Mesendoderm (in vitro differentiated cells): ENCODE results near the gene C18orf32.

Experiments used
- DNase-seq: peaks from one replicate; pipeline ENCODE4 v3.0.0; 2013
- H2AK5ac ChIP-seq: 2 replicates; pipeline ENCODE4 v1.6.1; 2013; ENCODE audit warnings: low read length, inconsistent platforms
- H2BK120ac ChIP-seq: 2 replicates; pipeline ENCODE4 v1.6.1; 2013; ENCODE audit warnings: low read depth, mild to moderate bottlenecking, low read length, moderate library complexity, mixed read lengths
- H2BK15ac ChIP-seq: replicated peaks from 2 replicates; pipeline ENCODE4 v1.6.1; 2013; ENCODE audit warnings: low read depth, mild to moderate bottlenecking, moderate library complexity
- H2BK5ac ChIP-seq: 2 replicates; pipeline ENCODE4 v1.6.1; 2013; ENCODE audit warnings: low read length, inconsistent platforms
- H3K18ac ChIP-seq: 2 replicates; pipeline ENCODE4 v1.6.1; 2013; ENCODE audit warnings: mild to moderate bottlenecking, low read length, mixed read lengths
- H3K23ac ChIP-seq: one replicate; pipeline ENCODE4 v1.6.1; 2013; ENCODE audit warnings: low read length
- H3K27ac ChIP-seq: 2 replicates; pipeline ENCODE4 v1.5.1; 2013; ENCODE audit warnings: low read depth, mild to moderate bottlenecking, inconsistent platforms, low read length, moderate library complexity
- H3K27me3 ChIP-seq: 2 replicates; pipeline ENCODE4 v1.6.1; 2013; ENCODE audit warnings: low read length, control low read depth, mild to moderate bottlenecking, inconsistent platforms; ENCODE audit not compliant: insufficient read depth, poor library complexity
- H3K36me3 ChIP-seq: 2 replicates; pipeline ENCODE4 v1.6.1; 2013; ENCODE audit warnings: low read length, inconsistent platforms; ENCODE audit not compliant: control insufficient read depth, insufficient read depth
- H3K4ac ChIP-seq: one replicate; pipeline ENCODE4 v1.6.1; 2013; ENCODE audit warnings: low read depth, mild to moderate bottlenecking, low read length, moderate library complexity
- H3K4me1 ChIP-seq: 2 replicates; pipeline ENCODE4 v1.6.1; 2013; ENCODE audit warnings: low read depth, low read length, inconsistent platforms; ENCODE audit not compliant: control insufficient read depth
- H3K4me2 ChIP-seq: 2 replicates; pipeline ENCODE4 v1.6.1; 2013; ENCODE audit warnings: low read length
- H3K4me3 ChIP-seq: 2 replicates; pipeline ENCODE4 v1.5.1; 2013; ENCODE audit warnings: mild to moderate bottlenecking, low read length
- H3K56ac ChIP-seq: one replicate; pipeline ENCODE4 v1.6.1; 2013; ENCODE audit warnings: low read length
- H3K79me1 ChIP-seq: 2 replicates; pipeline ENCODE4 v1.6.1; 2013; ENCODE audit warnings: low read length, inconsistent platforms
- H3K79me2 ChIP-seq: 2 replicates; pipeline ENCODE4 v1.6.1; 2013; ENCODE audit warnings: mild to moderate bottlenecking, low read length; ENCODE audit not compliant: control insufficient read depth, insufficient read depth
- H3K9ac ChIP-seq: 2 replicates; pipeline ENCODE4 v1.6.1; 2013; ENCODE audit warnings: low read length, inconsistent platforms
- H4K5ac ChIP-seq: one replicate; pipeline ENCODE4 v1.6.1; 2013; ENCODE audit warnings: low read length
- H4K8ac ChIP-seq: one replicate; pipeline ENCODE4 v1.6.1; 2013; ENCODE audit warnings: low read depth, mild to moderate bottlenecking, control low read depth, low read length, moderate library complexity
- WGBS: extraction: QIAGEN DNeasy Blood & Tissue Kit; methylation state at CpG from one replicate; pipeline ENCODE4 v1.1.7; 2013; ENCODE audit warnings: low lambda C conversion rate, missing lambda C conversion rate; ENCODE audit not compliant: insufficient coverage; ENCODE audit errors: extremely low coverage; 5-methylcytosine and 5-hydroxymethylcytosine counted together

Gene C18orf32

GRCh38 chr18:49495480-49495879, 8.4 kb upstream of the C18orf32 start:
- WGBS, result no CpG with 5 or more reads among the region's 2 CpGs
- H3K9ac ChIP-seq, result no peak overlapping the region

DNA sequence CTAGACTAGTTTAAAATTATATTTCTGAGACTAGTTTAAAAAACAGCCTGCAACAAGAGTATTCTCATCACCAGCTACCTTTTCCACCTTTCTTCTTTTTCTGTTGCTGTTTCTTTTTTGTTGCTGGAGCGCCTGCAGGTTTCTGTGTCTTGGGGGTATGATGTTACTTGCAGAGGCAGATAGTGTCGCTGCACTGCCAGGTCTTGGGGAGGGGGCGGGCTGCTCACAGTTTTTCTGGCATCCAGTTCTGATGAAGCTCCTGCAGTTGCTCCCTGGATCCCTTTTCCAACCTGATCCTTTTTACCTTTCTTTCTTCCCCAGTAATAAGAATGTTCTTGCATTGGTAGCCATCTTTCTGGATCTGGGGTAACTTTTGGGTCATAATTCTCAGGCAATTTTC, 8.0 kb upstream of the C18orf32 start:
- H2BK5ac ChIP-seq, result no peak overlapping the region
- no peak overlapping the region for H2BK120ac ChIP-seq
- H3K4me3 ChIP-seq, result no peak overlapping the region
- H2BK15ac ChIP-seq, result no peak overlapping the region
- no peak overlapping the region for H3K23ac ChIP-seq
- no CpG with 5 or more reads among the region's 3 CpGs for WGBS
- no peak overlapping the region for H3K56ac ChIP-seq
- peak overlapping the region; percentile 22 for H3K27ac ChIP-seq
- no peak for DNase-seq
- H3K18ac ChIP-seq, result no peak overlapping the region
- H3K4me1 ChIP-seq, result peaks cover 2% of the 10 kb centered on the region
- H3K9ac ChIP-seq, result no peak overlapping the region
- no peaks in the 10 kb centered on the region for H3K79me1 ChIP-seq
- no peak overlapping the region for H4K8ac ChIP-seq
- H3K79me2 ChIP-seq, result peaks cover 20% of the 10 kb centered on the region
- peaks cover 8% of the 10 kb centered on the region for H3K36me3 ChIP-seq
- no peak overlapping the region for H3K4me2 ChIP-seq
- H2AK5ac ChIP-seq, result no peak overlapping the region
- H3K27me3 ChIP-seq, result no peaks in the 10 kb centered on the region
- no peak overlapping the region for H4K5ac ChIP-seq
- no peak overlapping the region for H3K4ac ChIP-seq

More at GRCh38 chr18:49495480-49495879, 8.4 kb upstream of the C18orf32 start:
- H3K79me2 ChIP-seq, result peaks cover 17% of the 10 kb centered on the region
- H3K27ac ChIP-seq, result peak overlapping the region; percentile 22
- H3K27me3 ChIP-seq, result no peaks in the 10 kb centered on the region
- no peak overlapping the region for H4K5ac ChIP-seq
- no peak overlapping the region for H3K56ac ChIP-seq
- no peak overlapping the region for H3K18ac ChIP-seq
- no peak for DNase-seq
- no peak overlapping the region for H2BK15ac ChIP-seq
- peaks cover 2% of the 10 kb centered on the region for H3K4me1 ChIP-seq
- no peaks in the 10 kb centered on the region for H3K79me1 ChIP-seq
- no peak overlapping the region for H3K4me3 ChIP-seq
- H4K8ac ChIP-seq, result no peak overlapping the region
- H3K4me2 ChIP-seq, result no peak overlapping the region
- no peak overlapping the region for H2BK5ac ChIP-seq
- no peak overlapping the region for H3K23ac ChIP-seq
- no peak overlapping the region for H2AK5ac ChIP-seq
- peaks cover 6% of the 10 kb centered on the region for H3K36me3 ChIP-seq
- H3K4ac ChIP-seq, result no peak overlapping the region
- no peak overlapping the region for H2BK120ac ChIP-seq

- Histone ChIP-seq H4K8ac (no peak overlapping the region), H3K36me3 (peaks cover 9% of the 10 kb centered on the region), H3K27me3 (no peaks in the 10 kb centered on the region), H3K4me3 (no peak overlapping the region), H4K5ac (no peak overlapping the region), H2BK15ac (no peak overlapping the region), H3K4ac (no peak overlapping the region), H3K79me1 (peaks cover 1% of the 10 kb centered on the region), H3K18ac (no peak overlapping the region), H2BK120ac (no peak overlapping the region), H3K4me2 (no peak overlapping the region), H2BK5ac (no peak overlapping the region), H3K4me1 (peaks cover 3% of the 10 kb centered on the region), H3K9ac (no peak overlapping the region), H3K56ac (no peak overlapping the region), H3K27ac (no peak overlapping the region), H2AK5ac (no peak overlapping the region), H3K79me2 (peaks cover 21% of the 10 kb centered on the region), H3K23ac (no peak overlapping the region)
- WGBS, result no CpG with 5 or more reads among the region's 2 CpGs
- no peak for DNase-seq
Observed at GRCh38 chr18:49494660-49495059, 7.6 kb upstream of the C18orf32 start.

GRCh38 chr18:49492694-49493033, 5.6 kb upstream of the C18orf32 start:
- Histone ChIP-seq H3K4me2 (no peak overlapping the region), H3K27me3 (no peaks in the 10 kb centered on the region), H3K79me1 (peaks cover 2% of the 10 kb centered on the region), H3K56ac (peak overlapping the region; percentile 81), H3K18ac (peak overlapping the region; percentile 32), H3K4ac (no peak overlapping the region), H2BK120ac (no peak overlapping the region), H3K4me1 (peaks cover 5% of the 10 kb centered on the region), H3K27ac (no peak overlapping the region), H2BK5ac (no peak overlapping the region), H4K8ac (no peak overlapping the region), H2BK15ac (peak overlapping the region; percentile 14), H4K5ac (no peak overlapping the region), H2AK5ac (no peak overlapping the region), H3K79me2 (peaks cover 22% of the 10 kb centered on the region), H3K36me3 (peaks cover 17% of the 10 kb centered on the region), H3K9ac (peak overlapping the region; percentile 35), H3K4me3 (no peak overlapping the region), H3K23ac (no peak overlapping the region)
- no peak for DNase-seq
- no CpG with 5 or more reads among the region's 6 CpGs for WGBS

DNA sequence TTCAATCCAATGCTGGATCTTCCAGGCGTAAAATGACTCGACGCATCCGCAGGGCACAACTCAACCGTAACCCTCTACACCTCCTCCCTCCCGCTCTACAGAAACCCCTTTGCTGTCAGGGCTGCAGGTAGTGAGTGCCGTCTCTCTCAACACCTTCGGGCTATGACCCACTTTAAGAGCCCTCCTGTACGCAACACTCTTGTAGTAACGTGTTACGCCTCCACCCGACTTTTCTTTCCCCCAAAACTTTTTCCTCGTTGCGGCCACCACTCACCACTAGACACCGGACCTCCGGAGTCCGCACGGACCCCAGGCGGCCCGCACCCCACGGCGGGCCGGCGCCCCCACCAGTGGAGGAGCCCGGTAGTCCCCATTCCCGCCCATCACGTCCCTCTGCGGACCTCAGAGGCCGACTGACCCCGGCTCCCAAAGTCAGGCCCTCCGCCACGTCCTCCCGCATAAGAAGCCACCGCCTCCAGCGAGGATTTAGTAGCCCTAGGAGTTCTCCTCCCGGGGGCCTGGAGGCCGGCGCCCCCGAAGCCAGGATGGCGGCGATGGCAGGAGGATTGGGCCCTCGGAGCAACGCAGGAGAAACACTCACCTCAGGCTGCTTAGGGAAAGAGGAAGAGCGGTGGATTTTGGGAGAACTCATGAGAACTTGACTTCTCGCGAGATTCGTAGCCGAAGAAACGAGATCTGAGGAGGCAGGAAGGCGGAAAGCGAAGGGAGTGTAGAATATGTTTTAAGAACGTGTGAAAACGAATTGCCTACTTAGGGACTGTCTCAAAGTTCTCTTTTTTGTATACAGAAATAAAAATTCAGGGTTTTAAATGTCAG, 5.0 kb upstream of the C18orf32 start, which contains the start of gene RPL17:
Gene RPL17, minus strand, starts transcription at position 609 of the 837 bp plus-strand sequence.
- Histone ChIP-seq H3K4me2 (peak within 1 kb of the TSS; percentile 88), H3K27me3 (no peaks in the 10 kb centered on the region), H3K27ac (peak within 1 kb of the TSS; percentile 70), H3K4me3 (peak within 1 kb of the TSS; percentile 97), H3K79me1 (peaks cover 2% of the 10 kb centered on the region), H3K79me2 (peaks cover 22% of the 10 kb centered on the region), H3K4me1 (peaks cover 5% of the 10 kb centered on the region), H2BK120ac (peak within 1 kb of the TSS; percentile 34), H3K18ac (peak within 1 kb of the TSS; percentile 64), H2BK15ac (peak within 1 kb of the TSS; percentile 14), H3K56ac (peak within 1 kb of the TSS; percentile 100), H2BK5ac (peak within 1 kb of the TSS; percentile 91), H4K5ac (peak within 1 kb of the TSS; percentile 84), H4K8ac (no peak within 1 kb of the TSS), H3K36me3 (peaks cover 17% of the 10 kb centered on the region), H3K4ac (peak within 1 kb of the TSS; percentile 82), H3K9ac (peak within 1 kb of the TSS; percentile 100), H3K23ac (peak within 1 kb of the TSS; percentile 59), H2AK5ac (peak within 1 kb of the TSS; percentile 98)
- peak; percentile 100 for DNase-seq
- WGBS, result no CpG with 5 or more reads among the region's 53 CpGs
